ENCODE results near the gene ERO1A.

ERO1A gene

DNA sequence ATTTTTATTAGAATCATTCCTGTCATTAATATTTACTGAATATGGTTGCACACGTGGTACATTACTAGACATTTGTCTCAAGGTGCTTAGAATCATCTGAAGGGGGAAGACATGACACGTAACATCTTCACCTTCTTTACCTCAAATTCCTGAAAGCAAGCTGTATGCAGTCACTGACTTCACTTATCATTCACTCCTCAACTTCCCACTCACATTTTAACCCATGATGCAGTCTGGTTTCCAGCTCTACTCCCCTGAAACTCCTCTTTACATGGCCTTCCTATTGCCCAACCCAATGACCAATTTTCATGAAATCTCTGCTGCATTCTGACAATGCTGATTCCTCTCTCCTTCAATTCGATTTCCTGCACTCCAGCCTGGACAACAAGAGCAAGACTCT, 5.9 kb upstream of the ERO1A start:
- Histone ChIP-seq H3K79me2 (no peaks in the 10 kb centered on the region), H3K9ac (no peak overlapping the region), H2AFZ (peak overlapping the region; percentile 54), H3K4me3 (ENCODE audit: low read depth, low read length) (no peak overlapping the region), H3K27me3 (ENCODE audit: control insufficient read depth, insufficient read depth, low read length) (no peaks in the 10 kb centered on the region), H3K36me3 (ENCODE audit: control insufficient read depth, insufficient read depth, low read length) (no peaks in the 10 kb centered on the region), H3K27ac (no peak overlapping the region), H3K4me2 (ENCODE audit: low read length) (no peak overlapping the region), H3K9me3 (ENCODE audit: control insufficient read depth, low read length) (no peaks in the 10 kb centered on the region), H3K4me1 (no peaks in the 10 kb centered on the region)
- TF ChIP-seq, protein P1, sequence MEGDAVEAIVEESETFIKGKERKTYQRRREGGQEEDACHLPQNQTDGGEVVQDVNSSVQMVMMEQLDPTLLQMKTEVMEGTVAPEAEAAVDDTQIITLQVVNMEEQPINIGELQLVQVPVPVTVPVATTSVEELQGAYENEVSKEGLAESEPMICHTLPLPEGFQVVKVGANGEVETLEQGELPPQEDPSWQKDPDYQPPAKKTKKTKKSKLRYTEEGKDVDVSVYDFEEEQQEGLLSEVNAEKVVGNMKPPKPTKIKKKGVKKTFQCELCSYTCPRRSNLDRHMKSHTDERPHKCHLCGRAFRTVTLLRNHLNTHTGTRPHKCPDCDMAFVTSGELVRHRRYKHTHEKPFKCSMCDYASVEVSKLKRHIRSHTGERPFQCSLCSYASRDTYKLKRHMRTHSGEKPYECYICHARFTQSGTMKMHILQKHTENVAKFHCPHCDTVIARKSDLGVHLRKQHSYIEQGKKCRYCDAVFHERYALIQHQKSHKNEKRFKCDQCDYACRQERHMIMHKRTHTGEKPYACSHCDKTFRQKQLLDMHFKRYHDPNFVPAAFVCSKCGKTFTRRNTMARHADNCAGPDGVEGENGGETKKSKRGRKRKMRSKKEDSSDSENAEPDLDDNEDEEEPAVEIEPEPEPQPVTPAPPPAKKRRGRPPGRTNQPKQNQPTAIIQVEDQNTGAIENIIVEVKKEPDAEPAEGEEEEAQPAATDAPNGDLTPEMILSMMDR (IDR thresholded peaks at IDR 0.05): no peak

DNA sequence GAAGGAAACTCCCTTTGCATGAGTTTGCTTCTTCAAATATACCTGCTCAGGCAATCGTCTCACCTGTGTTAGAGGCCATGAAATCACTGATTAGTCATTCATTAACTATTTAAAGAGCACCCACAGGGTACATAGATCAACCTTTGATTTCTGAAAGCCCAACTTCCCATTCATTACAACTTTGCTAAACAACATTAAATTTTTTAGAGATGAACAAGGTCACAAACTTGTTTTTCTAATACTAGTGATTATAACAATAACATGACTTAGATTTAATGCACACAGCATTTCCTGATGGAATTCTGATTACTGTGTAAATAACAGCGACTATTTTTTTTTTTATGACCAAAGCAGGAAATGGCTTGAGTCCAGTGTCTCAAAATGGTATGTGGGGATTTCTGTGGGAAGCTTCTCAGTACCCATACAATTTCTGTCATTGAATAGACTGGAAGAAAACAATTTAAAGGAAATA, 5.4 kb upstream of the ERO1A start:
- Histone ChIP-seq H3K27me3 (ENCODE audit: control insufficient read depth, insufficient read depth, low read length) (no peaks in the 10 kb centered on the region), H3K27ac (no peak overlapping the region)

DNA sequence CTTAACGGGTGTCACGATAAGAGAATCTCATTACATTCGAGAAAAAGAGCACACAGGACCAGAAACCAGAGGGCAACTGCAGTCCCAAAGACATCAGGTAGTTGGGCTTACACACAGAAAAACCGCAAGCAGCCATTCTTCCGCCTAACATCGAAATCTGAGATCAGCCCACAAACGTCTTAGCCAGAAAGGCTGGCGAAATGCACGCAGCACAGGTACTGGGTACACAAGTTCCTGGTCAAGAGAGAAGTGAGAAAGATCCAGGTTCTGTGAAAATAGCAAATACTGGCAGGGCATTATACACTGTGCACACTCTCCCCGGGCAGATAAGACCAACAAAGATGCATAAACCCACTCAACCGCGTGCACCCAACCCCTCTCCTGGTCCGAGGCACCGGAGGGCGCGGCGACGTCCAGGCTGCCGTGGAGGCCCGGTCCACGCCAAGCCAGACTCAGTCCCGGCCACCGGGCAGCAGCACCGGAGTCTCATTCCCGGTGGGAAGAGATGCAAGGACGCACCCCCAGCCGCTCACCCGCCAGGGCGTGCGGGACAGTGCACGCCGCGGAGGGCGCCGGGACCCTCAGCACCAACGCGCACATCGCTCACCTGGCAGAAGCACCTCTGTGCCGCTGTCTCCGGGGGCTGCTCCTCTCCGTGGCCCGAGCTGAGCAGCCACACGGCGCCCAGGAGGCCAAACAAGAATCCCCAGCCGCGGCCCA, 437 bp downstream of the ERO1A start:
- H3K27ac ChIP-seq: peak overlapping the region; percentile 96
- H3K27me3 ChIP-seq (ENCODE audit: control insufficient read depth, insufficient read depth, low read length): no peaks in the 10 kb centered on the region
- peak overlapping the region; percentile 68 for H3K4me2 ChIP-seq (ENCODE audit: low read length)
- no peaks in the 10 kb centered on the region for H3K9me3 ChIP-seq (ENCODE audit: control insufficient read depth, low read length)
- H3K4me3 ChIP-seq (ENCODE audit: low read depth, low read length): peak overlapping the region; percentile 90
- peak overlapping the region; percentile 57 for H3K9ac ChIP-seq
- H2AFZ ChIP-seq: peak overlapping the region; percentile 97
- TF ChIP-seq, protein P1 (IDR thresholded peaks at IDR 0.05): no peak
- H3K36me3 ChIP-seq (ENCODE audit: control insufficient read depth, insufficient read depth, low read length): no peaks in the 10 kb centered on the region
- peaks cover 20% of the 10 kb centered on the region for H3K79me2 ChIP-seq
- no peaks in the 10 kb centered on the region for H3K4me1 ChIP-seq

More for the DNA sequence above, 5.4 kb upstream of the ERO1A start:
- Histone ChIP-seq H2AFZ (peak overlapping the region; percentile 54), H3K36me3 (ENCODE audit: control insufficient read depth, insufficient read depth, low read length) (no peaks in the 10 kb centered on the region), H3K9me3 (ENCODE audit: control insufficient read depth, low read length) (no peaks in the 10 kb centered on the region), H3K4me3 (ENCODE audit: low read depth, low read length) (no peak overlapping the region), H3K4me2 (ENCODE audit: low read length) (no peak overlapping the region), H3K4me1 (no peaks in the 10 kb centered on the region), H3K9ac (no peak overlapping the region), H3K79me2 (no peaks in the 10 kb centered on the region)
- TF ChIP-seq, protein P1 (IDR thresholded peaks at IDR 0.05): no peak

DNA sequence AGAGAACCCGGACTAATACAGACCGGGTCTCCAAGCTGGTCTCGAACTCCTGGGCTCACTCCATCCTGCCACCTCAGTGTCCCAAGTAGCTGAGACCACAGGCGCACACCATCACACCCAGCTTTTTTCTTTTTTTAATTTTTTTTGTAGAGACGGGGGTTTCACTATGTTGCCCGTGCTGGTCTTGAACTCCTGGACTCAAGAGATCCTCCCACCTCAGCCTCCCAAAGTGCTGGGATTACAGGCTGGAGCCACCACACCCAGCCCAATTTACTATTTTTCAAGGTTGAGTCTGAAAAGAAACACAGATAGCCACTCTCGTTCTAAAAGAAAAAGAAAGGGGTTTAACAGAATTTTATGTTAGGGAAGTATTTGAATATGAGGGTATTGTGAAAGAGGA, 1.8 kb downstream of the ERO1A start:
- H3K4me1 ChIP-seq: no peaks in the 10 kb centered on the region
- H3K79me2 ChIP-seq: peaks cover 20% of the 10 kb centered on the region
- no peak overlapping the region for H3K9ac ChIP-seq
- H3K9me3 ChIP-seq (ENCODE audit: control insufficient read depth, low read length): no peaks in the 10 kb centered on the region
- no peak overlapping the region for H3K4me2 ChIP-seq (ENCODE audit: low read length)
- H3K27ac ChIP-seq: no peak overlapping the region
- no peaks in the 10 kb centered on the region for H3K36me3 ChIP-seq (ENCODE audit: control insufficient read depth, insufficient read depth, low read length)
- H3K4me3 ChIP-seq (ENCODE audit: low read depth, low read length): no peak overlapping the region
- no peak overlapping the region for H2AFZ ChIP-seq
- H3K27me3 ChIP-seq (ENCODE audit: control insufficient read depth, insufficient read depth, low read length): no peaks in the 10 kb centered on the region
- TF ChIP-seq, protein P1 (IDR thresholded peaks at IDR 0.05): no peak

DNA sequence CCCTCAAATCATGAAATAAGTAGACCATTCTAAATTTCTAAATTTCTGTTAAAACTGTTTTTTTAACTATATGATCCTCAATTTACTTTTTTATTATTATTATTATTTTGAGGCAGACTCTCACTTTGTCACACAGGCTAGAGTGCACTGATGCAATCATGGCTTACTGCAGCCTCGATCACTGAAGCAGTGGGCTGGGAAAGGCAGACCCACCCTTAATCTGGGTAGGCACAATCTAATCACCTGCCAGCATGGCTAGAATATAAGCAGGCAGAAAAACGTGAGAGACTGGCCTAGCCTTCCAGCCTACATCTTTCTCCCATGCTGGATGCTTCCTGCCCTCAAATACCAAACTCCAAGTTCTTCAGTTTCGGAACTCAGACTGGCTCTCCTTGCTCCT, 2.3 kb downstream of the ERO1A start:
- no peak overlapping the region for H3K4me2 ChIP-seq (ENCODE audit: low read length)
- H3K4me1 ChIP-seq: no peaks in the 10 kb centered on the region
- peaks cover 22% of the 10 kb centered on the region for H3K79me2 ChIP-seq
- no peak overlapping the region for H3K4me3 ChIP-seq (ENCODE audit: low read depth, low read length)
- no peaks in the 10 kb centered on the region for H3K36me3 ChIP-seq (ENCODE audit: control insufficient read depth, insufficient read depth, low read length)
- H3K9ac ChIP-seq: no peak overlapping the region
- H3K27me3 ChIP-seq (ENCODE audit: control insufficient read depth, insufficient read depth, low read length): no peaks in the 10 kb centered on the region
- no peak overlapping the region for H3K27ac ChIP-seq
- no peaks in the 10 kb centered on the region for H3K9me3 ChIP-seq (ENCODE audit: control insufficient read depth, low read length)
- TF ChIP-seq, protein P1 (IDR thresholded peaks at IDR 0.05): no peak
- no peak overlapping the region for H2AFZ ChIP-seq
